Ascending aorta (tissue), 2 donors: ENCODE results near the gene SF3B4. TPM values are rescaled to one million over a fixed set of nuclear protein-coding genes. Genes with fewer than 3 reads are reported as not detected.

ENCODE experiments used
- DNase-seq, 2 donors: peaks; one replicate each; pipeline ENCODE4 v3.0.0-alpha.2; 2019; ENCODE audit warnings: low spot score in 2 of 2
- H3K27ac ChIP-seq, 2 donors: fragments of 200-600 bp; sonication (generic); one replicate each; pipeline ENCODE4 v1.5.1; 2016 to 2017; ENCODE audit warnings: mild to moderate bottlenecking in 1 of 2
- H3K27me3 ChIP-seq: fragments of 200-600 bp; sonication (generic); one replicate; pipeline ENCODE4 v1.5.1; 2017
- H3K36me3 ChIP-seq, 2 donors: fragments of 200-600 bp; sonication (generic); one replicate each; pipeline ENCODE4 v1.5.1; 2016
- H3K4me1 ChIP-seq, 2 donors: fragments of 200-600 bp; sonication (generic); one replicate each; pipeline ENCODE4 v1.5.1; 2016 to 2017; ENCODE audit warnings: mild to moderate bottlenecking in 1 of 2
- H3K4me3 ChIP-seq, 2 donors: fragments of 200-600 bp; sonication (generic); one replicate each; pipeline ENCODE4 v1.5.1; 2016 to 2017; ENCODE audit warnings: mild to moderate bottlenecking in 1 of 2
- H3K9me3 ChIP-seq, 2 donors: fragments of 200-600 bp; sonication (generic); one replicate each; pipeline ENCODE4 v1.5.1; 2016
- CTCF ChIP-seq, 3 experiments: fragments of 200-600 bp in 2 of 3; fragments of 450-650 bp in 1 of 3; sonication (generic) in 2 of 3; IDR thresholded peaks; one replicate each; pipeline ENCODE4 v1.5.1; 2016 to 2019; ENCODE audit warnings: antibody characterized with exemption in 3 of 3, mild to moderate bottlenecking in 1 of 3, moderate library complexity in 1 of 3
- intact Hi-C: fragments of 100-400 bp; cut with DNase I; formaldehyde crosslinking; loops from one replicate; pipeline ENCODE4 v1.15.1; 2023
- total RNA-seq: library from RNA; depleted of rRNA; stranded (reverse); fragments of >200 nt; gene quantifications from one replicate; pipeline ENCODE4 v1.1.0, GENCODE V29; 2016

SF3B4 gene
- total RNA-seq, 1 donor from 2014 or later = 87.3 TPM

- no peak overlapping the region for H3K27ac ChIP-seq
- H3K4me1 ChIP-seq = peaks cover 0 to 5% of the 10 kb centered on the region in 2 donors
- no peak overlapping the region for H3K4me3 ChIP-seq
- no peaks in the 10 kb centered on the region for H3K9me3 ChIP-seq
- no peak for TF ChIP-seq CTCF (IDR thresholded peaks at IDR 0.05)
- no peak for DNase-seq
- no peaks in the 10 kb centered on the region for H3K27me3 ChIP-seq
- H3K36me3 ChIP-seq = peaks cover 31 to 42% of the 10 kb centered on the region in 2 donors
- intact Hi-C loops = no loop called here
These were observed 23.6 kb downstream of the SF3B4 start for GRCh38 chr1:149903836-149904491.

- peaks cover 0 to 5% of the 10 kb centered on the region in 2 donors for H3K4me1 ChIP-seq
- H3K27me3 ChIP-seq = no peaks in the 10 kb centered on the region
- H3K4me3 ChIP-seq = peak within 1 kb of the TSS; percentile 66 to 70
- H3K9me3 ChIP-seq = no peaks in the 10 kb centered on the region
- H3K27ac ChIP-seq = peak within 1 kb of the TSS; percentile 87 to 90
- H3K36me3 ChIP-seq = peaks cover 0 to 4% of the 10 kb centered on the region in 2 donors
- TF ChIP-seq CTCF (IDR thresholded peaks at IDR 0.05) = no peak
- peak; percentile 75 to 96 for DNase-seq
- intact Hi-C loops = loop anchor here (1.0 to 2.0 kb wide), 3 partner anchors 11 to 28 kb away; partner anchors contain the start of genes SF3B4 and SV2A
These were observed 27.9 kb downstream of the SF3B4 start, which contains the start of gene BOLA1 for GRCh38 chr1:149899460-149900284. Gene BOLA1, plus strand, starts transcription at chr1:149899568. Its CDS starts 492 bp downstream, at chr1:149900060.

- peaks cover 0 to 5% of the 10 kb centered on the region in 2 donors for H3K4me1 ChIP-seq
- H3K4me3 ChIP-seq = no peak overlapping the region
- TF ChIP-seq CTCF (IDR thresholded peaks at IDR 0.05) = no peak
- intact Hi-C loops = no loop called here
- DNase-seq = no peak
- H3K9me3 ChIP-seq = no peaks in the 10 kb centered on the region
- no peaks in the 10 kb centered on the region for H3K27me3 ChIP-seq
- no peaks in the 10 kb centered on the region for H3K36me3 ChIP-seq
- H3K27ac ChIP-seq = no peak overlapping the region
These were observed 31.0 kb downstream of the SF3B4 start for GRCh38 chr1:149896575-149896974.

- TF ChIP-seq CTCF (IDR thresholded peaks at IDR 0.05) = no peak
- H3K36me3 ChIP-seq = no peaks in the 10 kb centered on the region
- peak overlapping the region; percentile 77 to 81 for H3K4me3 ChIP-seq
- H3K27ac ChIP-seq = peak overlapping the region; percentile 97 to 100
- intact Hi-C loops = loop anchor here (1.0 kb wide), 2 partner anchors 10 to 28 kb away; partner anchors contain the start of genes BOLA1 and SV2A
- peak in 1 of 2 donors; percentile 79 for DNase-seq
- H3K4me1 ChIP-seq = peaks cover 7 to 12% of the 10 kb centered on the region in 2 donors
- H3K9me3 ChIP-seq = no peaks in the 10 kb centered on the region
- H3K27me3 ChIP-seq = no peaks in the 10 kb centered on the region
These were observed 38.7 kb downstream of the SF3B4 start for GRCh38 chr1:149888999-149889289.

GRCh38 chr1:149888247-149888998, 39.2 kb downstream of the SF3B4 start:
- Histone ChIP-seq H3K9me3 (no peaks in the 10 kb centered on the region), H3K4me3 (peak overlapping the region; percentile 77 to 81), H3K36me3 (no peaks in the 10 kb centered on the region), H3K4me1 (peaks cover 7 to 17% of the 10 kb centered on the region in 2 donors), H3K27ac (peak overlapping the region; percentile 97 to 100), H3K27me3 (no peaks in the 10 kb centered on the region)
- intact Hi-C loops = loop anchor here (1.0 kb wide), 2 partner anchors 11 to 29 kb away; partner anchors contain the start of genes BOLA1 and SV2A
- peak; percentile 34 to 93 for DNase-seq
- peak; percentile 45 to 61 (median 61) for TF ChIP-seq CTCF (IDR thresholded peaks at IDR 0.05)
